ENCODE measurements around the gene AIFM3.
"Not testable (repeated sequence)": the region's sequence is repeated elsewhere in the genome, so short reads cannot be mapped to it uniquely, and the experiment has no call there.

AIFM3 gene

GRCh38 chr22:20992456-20993303, 25.6 kb downstream of the AIFM3 start:
- no peak for DNase-seq

GRCh38 chr22:20993304-20994127, 26.5 kb downstream of the AIFM3 start:
- no peak for DNase-seq

GRCh38 chr22:20994128-20994901, 27.3 kb downstream of the AIFM3 start:
- no peak for DNase-seq

- no peak for DNase-seq
These were observed 27.8 kb downstream of the AIFM3 start for GRCh38 chr22:20994902-20995241.

GRCh38 chr22:20995329-20996030, 28.4 kb downstream of the AIFM3 start:
- DNase-seq, result no peak

- no peak for DNase-seq
These were observed 29.0 kb downstream of the AIFM3 start for GRCh38 chr22:20996031-20996410.

- DNase-seq, result no peak
These were observed 29.8 kb downstream of the AIFM3 start for GRCh38 chr22:20996598-20997535.

GRCh38 chr22:20997536-20998257, 30.6 kb downstream of the AIFM3 start:
- DNase-seq, result no peak

DNA sequence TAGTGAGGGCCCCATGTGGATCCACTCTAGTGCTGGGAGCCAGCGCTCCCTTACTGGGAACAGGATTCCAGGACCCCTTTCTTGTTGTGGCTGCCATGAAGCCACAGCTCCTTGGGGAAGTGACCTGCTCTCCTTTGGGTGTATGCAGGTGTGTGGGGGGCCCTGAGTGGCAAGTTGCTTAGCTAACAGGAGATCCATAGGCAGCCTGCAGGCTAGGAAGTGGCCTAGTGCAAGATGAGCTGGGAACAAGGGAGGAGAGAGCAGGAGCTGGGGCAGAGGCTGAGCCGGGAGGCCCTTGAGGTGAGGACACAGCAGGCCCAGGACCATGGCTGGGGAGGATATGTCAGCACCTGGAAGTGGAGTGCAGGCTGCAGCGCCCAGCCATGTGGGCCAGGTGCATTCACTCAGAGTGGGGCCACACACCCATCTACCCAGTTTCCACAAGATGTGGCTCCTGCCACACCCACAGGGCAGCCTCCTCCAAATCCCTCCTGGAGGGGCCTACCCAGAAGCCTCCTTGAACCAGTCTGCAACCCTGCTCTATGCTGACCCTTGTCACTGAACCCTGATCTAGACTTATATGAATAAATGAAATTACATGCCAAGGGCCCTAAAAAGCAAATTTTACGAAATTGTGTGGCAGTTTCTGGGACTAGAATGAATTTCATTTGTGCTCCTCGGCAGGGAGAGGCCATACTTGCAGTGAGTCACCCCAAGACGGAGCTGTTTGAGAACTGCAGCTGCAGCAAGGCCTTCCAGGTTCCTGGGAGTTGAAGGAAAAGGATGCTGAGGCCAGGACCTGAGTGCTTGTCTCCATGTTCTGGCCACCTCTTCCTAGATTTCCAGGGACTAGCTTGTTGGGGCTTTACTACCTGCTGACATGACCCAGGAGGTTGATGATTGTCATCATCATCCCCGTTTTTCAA, 31.6 kb downstream of the AIFM3 start:
- no peak for DNase-seq

DNA sequence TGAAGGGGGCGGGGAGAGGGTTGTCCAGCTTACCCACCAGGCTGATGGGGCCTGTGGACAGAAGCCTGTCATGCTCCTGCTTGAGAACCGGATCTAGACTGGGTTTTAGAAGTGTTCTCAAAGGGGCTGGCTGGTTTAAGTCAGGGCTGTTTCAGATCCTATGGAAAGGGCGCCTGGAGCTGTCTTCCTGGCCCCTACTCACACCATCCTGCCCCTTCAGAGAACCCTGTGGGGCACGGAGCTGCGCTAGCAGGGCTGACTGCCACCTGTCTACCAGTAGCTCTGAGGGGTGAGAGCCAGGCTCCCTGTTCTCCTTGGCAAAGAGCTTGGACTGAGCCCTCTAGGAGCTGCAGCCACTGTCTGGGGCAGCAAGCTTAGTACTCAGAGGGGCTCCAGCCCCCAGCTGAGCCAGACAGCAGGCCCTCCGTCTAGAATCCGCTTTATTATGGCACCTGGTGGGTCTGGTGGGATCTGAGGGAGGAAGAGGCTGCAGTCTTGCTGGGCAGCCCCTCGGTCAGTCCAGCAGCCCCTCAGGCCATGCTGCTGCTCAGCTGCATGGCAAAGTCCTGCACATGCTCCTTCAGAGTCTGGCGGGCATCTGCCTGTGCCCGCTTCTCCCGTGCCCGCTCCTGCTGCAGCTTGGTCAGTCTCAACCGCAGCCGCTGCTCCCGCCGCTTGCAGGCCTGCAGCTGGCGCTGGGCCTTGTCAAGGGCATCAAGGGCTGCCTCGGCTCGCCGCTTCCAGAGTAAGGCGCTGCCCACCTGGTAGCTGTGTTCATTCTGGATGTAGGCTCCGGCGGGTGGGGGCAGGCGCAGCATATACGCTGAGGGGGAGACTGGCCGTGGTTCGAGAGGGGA, 32.5 kb downstream of the AIFM3 start:
- DNase-seq, result no peak

DNA sequence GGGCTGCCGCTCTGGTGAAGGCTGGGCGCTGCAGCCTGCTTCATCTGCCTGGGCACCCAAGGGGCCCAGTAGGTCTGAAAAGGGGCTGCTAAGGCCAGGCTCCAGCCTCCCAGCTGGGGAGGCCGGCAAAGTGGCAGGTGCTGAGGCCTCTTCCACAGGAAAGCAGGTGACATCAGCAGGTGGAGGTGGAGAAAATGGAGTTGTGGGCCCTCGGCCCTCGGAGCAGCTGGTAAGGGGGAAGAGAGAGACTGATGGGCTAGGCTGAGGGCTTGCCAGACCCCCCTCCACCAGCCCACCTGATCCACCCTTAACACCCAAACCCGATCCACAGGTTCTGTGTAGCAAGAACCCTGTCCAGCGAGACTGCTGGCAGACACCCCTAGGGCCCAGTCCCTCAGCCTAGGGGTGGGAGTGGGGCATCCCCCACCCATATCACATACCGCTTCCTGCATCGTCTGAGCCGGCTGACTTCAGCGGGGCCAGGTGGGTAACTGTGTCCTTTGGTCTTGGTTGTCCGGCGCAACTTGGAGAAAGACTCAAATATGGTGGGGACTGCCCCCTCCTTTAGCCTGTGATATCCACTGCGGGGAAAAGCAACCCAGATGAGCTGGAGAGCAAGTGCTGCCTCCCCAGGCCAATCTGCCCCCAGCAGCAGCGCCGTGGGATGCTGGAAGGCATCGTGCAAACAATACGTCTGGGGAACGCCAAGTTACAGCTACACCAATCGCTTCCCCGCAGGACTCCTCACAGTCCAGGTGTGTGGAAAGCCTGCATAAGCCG, 33.3 kb downstream of the AIFM3 start:
- DNase-seq, result no peak

DNA sequence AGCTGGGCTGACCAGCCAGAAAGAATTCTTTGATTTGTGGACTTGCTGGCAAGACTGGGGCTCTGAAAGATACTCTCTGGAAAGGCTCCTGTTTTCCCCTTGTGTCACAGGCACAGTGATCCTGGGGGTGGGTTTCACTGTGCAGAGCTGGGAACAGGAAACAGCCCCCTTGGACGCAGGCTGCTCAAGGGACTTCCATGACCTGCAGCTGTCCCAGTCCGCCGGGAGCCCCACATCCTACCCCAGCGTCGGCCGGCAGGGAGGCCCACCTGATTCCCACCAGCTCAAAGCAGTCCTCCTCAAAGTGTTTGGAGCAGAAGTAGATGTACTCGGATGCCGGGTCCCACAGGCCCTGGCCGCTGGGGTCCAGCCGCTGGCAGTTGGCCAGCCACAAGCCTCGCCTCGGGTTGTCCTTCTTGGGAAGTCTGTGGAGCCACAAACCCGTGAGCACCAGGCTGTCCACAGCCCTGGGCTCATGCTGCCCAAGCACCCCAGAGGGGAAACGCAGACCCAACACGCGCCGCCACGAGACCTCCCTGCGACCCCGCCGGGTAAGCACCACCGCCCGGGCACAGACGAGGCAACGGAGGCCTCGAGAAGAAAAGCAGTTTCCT, 34.0 kb downstream of the AIFM3 start:
- DNase-seq, result no peak

- peak; percentile 97 for DNase-seq
These were observed 34.7 kb downstream of the AIFM3 start, which contains the start of gene THAP7 for GRCh38 chr22:21001601-21002325. THAP7 (minus strand) TSS chr22:21002118; CDS start chr22:21001911, 207 bp downstream.

- DNase-seq, result no peak
These were observed 36.7 kb downstream of the AIFM3 start for GRCh38 chr22:21003782-21004181.

DNA sequence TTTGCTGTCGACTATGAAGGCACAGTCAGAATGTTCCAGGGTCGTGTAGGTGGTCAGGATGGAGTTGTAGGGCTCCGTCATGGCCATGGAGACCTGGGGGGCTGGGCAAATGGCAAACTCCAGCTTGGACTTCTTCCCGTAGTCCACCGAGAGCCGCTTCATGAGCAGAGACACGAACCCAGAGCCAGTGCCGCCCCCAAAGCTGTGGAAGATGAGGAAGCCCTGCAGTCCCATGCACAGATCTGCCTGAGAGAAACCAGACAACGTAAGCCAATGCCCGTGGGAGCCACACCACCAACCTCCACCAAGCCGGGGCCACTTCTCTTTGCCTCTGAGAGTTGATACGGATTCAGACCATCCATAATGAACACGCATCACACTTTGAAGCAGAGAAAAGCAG, 42.2 kb downstream of the AIFM3 start:
- DNase-seq, result not testable (repeated sequence)

DNA sequence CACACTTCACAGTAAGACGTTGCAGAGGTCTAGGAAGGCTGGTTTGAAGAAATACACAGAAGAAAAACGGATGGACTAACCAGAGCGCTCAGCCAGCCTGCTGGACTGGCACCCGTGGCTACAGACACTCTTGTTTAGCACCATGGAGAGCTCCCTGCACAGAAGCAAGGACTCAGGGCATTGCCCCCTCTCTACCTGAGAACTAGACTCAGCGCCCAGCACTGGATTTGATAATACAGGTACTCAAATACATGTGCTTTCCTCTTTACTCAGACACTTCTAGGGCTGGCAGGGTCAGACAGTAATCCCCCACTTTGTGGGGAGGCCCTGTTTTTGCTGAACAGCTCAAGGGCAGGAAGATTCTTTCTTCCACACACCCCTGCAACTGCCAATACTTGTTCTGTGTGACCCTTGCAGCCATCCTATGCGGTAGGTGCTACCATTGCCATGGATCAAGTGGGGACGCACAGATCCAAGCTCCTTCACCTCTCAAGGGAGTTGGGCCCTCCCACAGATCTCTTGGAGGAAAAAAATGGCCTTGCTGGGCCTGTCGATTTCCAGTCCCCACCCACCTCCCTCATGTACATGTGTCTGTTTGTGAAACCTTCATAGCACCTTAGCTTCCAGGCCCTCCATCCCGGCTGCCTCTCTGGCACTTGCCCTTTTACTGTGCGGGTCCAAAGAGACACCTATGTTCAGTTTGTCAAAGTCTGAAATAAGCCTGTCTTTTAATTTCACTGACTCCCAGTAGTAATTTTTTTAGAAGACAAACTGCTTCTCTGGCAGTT, 42.8 kb downstream of the AIFM3 start:
- DNase-seq, result peak; percentile 86
